Measurements from ENCODE around the gene MAP7D2.
A peak's percentile ranks its signal among the peaks of the same experiment; 100 is the strongest.
"Not testable (repeated sequence)": the region's sequence is repeated elsewhere in the genome, so short reads cannot be mapped to it uniquely, and the experiment has no call there.

MAP7D2 gene

DNA sequence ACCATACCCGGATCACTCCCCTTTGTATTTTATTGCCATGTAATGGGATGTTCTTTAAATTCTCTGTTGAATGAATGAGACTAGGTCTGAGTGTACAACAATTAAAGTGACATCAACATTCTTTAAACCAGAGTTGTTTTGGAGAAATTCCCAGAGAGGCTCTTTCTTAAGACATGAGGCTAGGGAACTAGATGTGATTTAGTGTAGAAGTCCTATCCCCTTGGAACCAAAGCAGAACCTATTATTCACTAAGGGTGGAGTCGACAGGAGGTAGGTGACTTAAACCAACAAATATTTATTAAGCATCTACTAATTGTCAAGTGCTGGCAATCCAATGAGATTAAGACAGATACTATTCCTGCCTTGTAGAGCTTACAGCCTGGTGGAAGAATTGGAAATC lies 23.3 kb upstream of the MAP7D2 start:
- Histone ChIP-seq H3K9me3 (ENCODE audit: control insufficient read depth, low read length) (no peaks in the 10 kb centered on the region), H3K4me1 (ENCODE audit: control insufficient read depth, insufficient read depth, low read length) (peaks cover 24% of the 10 kb centered on the region), H3K27me3 (replicated peaks; ENCODE audit: control insufficient read depth, insufficient read depth, low read length) (no peaks in the 10 kb centered on the region), H3K36me3 (ENCODE audit: control insufficient read depth, insufficient read depth, low read length, severe bottlenecking) (peaks cover 42% of the 10 kb centered on the region), H3K4me3 (ENCODE audit: low read length) (peak overlapping the region; percentile 90), H3K9ac (ENCODE audit: low read length) (peak overlapping the region; percentile 89)
- DNase-seq (ENCODE audit: low read depth) = peak; percentile 63

DNA sequence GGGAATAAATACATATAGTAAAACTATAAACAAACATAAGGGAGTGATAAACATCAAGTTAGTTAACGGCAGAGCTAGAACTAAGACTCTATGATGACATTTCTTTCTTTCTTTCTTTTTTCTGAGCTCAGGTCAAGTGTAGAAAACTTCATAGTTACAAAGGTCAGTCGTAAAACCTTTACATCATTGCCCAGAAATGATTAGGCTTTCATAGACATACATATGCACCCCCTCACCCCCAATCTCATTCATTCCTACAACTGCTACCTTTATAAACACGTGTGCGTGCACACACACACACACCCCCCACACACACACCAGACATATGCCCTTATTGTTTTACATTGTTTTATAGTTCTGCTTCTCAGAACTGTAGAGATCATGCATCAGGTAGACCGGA lies 19.2 kb upstream of the MAP7D2 start:
- DNase-seq (ENCODE audit: low read depth) = no peak
- H3K4me3 ChIP-seq (ENCODE audit: low read length) = no peak overlapping the region
- peaks cover 37% of the 10 kb centered on the region for H3K4me1 ChIP-seq (ENCODE audit: control insufficient read depth, insufficient read depth, low read length)
- peaks cover 79% of the 10 kb centered on the region for H3K36me3 ChIP-seq (ENCODE audit: control insufficient read depth, insufficient read depth, low read length, severe bottlenecking)
- no peaks in the 10 kb centered on the region for H3K27me3 ChIP-seq (replicated peaks; ENCODE audit: control insufficient read depth, insufficient read depth, low read length)
- H3K9ac ChIP-seq (ENCODE audit: low read length) = no peak overlapping the region
- H3K9me3 ChIP-seq (ENCODE audit: control insufficient read depth, low read length) = no peaks in the 10 kb centered on the region

DNA sequence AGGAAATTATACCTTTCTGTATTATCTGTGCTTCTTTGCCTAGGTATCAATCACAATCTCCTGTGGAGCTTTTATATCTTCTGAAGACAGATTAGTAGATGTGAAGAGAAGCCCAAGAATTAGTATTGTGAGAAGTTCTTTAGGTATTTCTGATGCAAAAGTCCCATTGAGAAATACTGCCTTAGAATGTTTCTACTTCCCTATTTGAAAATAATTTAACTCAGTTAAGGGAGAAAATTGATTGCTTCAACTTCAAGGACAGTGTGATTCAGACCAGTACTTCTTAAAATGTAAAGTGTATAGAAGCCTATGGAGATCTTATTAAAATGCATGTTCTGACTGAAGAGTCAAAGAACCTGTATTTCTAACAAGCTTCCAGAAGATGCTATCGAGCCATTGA lies 16.0 kb upstream of the MAP7D2 start:
- Histone ChIP-seq H3K36me3 (ENCODE audit: control insufficient read depth, insufficient read depth, low read length, severe bottlenecking) (peaks cover 91% of the 10 kb centered on the region), H3K4me3 (ENCODE audit: low read length) (no peak overlapping the region)
- DNase-seq (ENCODE audit: low read depth) = no peak

DNA sequence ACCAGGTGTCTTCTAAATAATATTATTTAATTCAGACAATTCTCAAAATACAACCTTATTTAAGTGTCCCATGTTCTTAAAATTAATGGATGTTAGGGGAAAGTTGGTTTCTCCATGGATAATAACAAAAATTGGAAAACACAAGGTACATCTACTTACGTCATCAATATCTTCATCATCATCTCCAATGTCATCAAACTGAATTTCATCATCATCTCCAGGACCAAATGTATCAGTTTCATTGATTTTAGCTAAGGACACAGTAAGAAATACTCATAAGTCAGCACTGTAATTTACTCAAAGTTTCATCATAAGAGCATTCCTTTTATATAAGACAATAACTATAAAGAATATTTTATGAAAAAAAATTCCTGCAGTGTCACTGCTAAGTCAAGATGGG lies 13.7 kb upstream of the MAP7D2 start:
- H3K9ac ChIP-seq (ENCODE audit: low read length) = no peak overlapping the region
- H3K4me1 ChIP-seq (ENCODE audit: control insufficient read depth, insufficient read depth, low read length) = peaks cover 30% of the 10 kb centered on the region
- no peaks in the 10 kb centered on the region for H3K27me3 ChIP-seq (replicated peaks; ENCODE audit: control insufficient read depth, insufficient read depth, low read length)
- peaks cover 70% of the 10 kb centered on the region for H3K36me3 ChIP-seq (ENCODE audit: control insufficient read depth, insufficient read depth, low read length, severe bottlenecking)
- peak; percentile 49 for DNase-seq (ENCODE audit: low read depth)
- H3K9me3 ChIP-seq (ENCODE audit: control insufficient read depth, low read length) = no peaks in the 10 kb centered on the region
- no peak overlapping the region for H3K4me3 ChIP-seq (ENCODE audit: low read length)

More for the DNA sequence above, 16.0 kb upstream of the MAP7D2 start:
- H3K4me1 ChIP-seq (ENCODE audit: control insufficient read depth, insufficient read depth, low read length) = peaks cover 30% of the 10 kb centered on the region
- H3K9me3 ChIP-seq (ENCODE audit: control insufficient read depth, low read length) = no peaks in the 10 kb centered on the region
- peak overlapping the region; percentile 39 for H3K9ac ChIP-seq (ENCODE audit: low read length)
- no peaks in the 10 kb centered on the region for H3K27me3 ChIP-seq (replicated peaks; ENCODE audit: control insufficient read depth, insufficient read depth, low read length)

DNA sequence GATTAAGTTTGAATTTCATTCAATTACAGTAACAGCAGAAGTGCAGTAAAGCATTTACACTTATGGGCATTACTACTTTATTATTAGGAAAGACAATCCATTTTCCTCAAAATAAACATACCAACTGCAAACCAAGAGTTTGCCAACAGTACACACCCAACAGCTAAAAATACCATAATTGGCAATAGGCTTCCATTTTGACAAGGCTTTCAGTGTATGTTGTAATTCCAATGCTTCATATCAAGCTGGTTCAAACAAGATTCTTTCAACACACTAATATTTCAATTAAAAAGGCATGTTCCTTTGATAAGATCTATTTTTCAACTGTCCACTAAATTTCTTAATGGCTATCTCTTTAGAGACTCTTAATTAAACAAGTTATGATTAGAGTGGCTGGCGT lies 12.8 kb upstream of the MAP7D2 start:
- H3K27me3 ChIP-seq (replicated peaks; ENCODE audit: control insufficient read depth, insufficient read depth, low read length) = no peaks in the 10 kb centered on the region
- H3K4me1 ChIP-seq (ENCODE audit: control insufficient read depth, insufficient read depth, low read length) = peaks cover 30% of the 10 kb centered on the region
- H3K9ac ChIP-seq (ENCODE audit: low read length) = no peak overlapping the region
- peaks cover 70% of the 10 kb centered on the region for H3K36me3 ChIP-seq (ENCODE audit: control insufficient read depth, insufficient read depth, low read length, severe bottlenecking)
- no peak for DNase-seq (ENCODE audit: low read depth)
- no peaks in the 10 kb centered on the region for H3K9me3 ChIP-seq (ENCODE audit: control insufficient read depth, low read length)
- no peak overlapping the region for H3K4me3 ChIP-seq (ENCODE audit: low read length)

DNA sequence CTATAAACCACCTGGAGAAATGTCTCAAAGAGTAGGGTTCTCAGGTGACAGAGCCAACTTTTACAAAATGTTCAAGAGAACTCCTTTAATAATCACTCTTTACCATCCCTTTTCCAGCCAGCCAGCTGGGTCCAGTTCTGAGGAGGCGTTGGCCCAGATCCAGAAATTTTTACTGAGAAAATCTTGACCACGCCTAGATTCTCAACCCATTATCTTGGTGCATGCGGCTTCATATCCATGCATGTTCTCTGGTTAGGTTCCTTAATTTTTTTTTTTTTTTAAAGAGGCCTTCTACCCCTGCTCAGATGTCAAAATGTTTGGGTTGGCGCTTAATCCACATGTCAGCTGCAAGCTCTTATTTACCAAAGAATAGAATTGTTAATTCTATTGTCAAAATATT lies 12.0 kb upstream of the MAP7D2 start:
- no peak for DNase-seq (ENCODE audit: low read depth)
- Histone ChIP-seq H3K36me3 (ENCODE audit: control insufficient read depth, insufficient read depth, low read length, severe bottlenecking) (peaks cover 73% of the 10 kb centered on the region), H3K9ac (ENCODE audit: low read length) (no peak overlapping the region), H3K9me3 (ENCODE audit: control insufficient read depth, low read length) (no peaks in the 10 kb centered on the region), H3K27me3 (replicated peaks; ENCODE audit: control insufficient read depth, insufficient read depth, low read length) (no peaks in the 10 kb centered on the region), H3K4me1 (ENCODE audit: control insufficient read depth, insufficient read depth, low read length) (peaks cover 29% of the 10 kb centered on the region), H3K4me3 (ENCODE audit: low read length) (no peak overlapping the region)

DNA sequence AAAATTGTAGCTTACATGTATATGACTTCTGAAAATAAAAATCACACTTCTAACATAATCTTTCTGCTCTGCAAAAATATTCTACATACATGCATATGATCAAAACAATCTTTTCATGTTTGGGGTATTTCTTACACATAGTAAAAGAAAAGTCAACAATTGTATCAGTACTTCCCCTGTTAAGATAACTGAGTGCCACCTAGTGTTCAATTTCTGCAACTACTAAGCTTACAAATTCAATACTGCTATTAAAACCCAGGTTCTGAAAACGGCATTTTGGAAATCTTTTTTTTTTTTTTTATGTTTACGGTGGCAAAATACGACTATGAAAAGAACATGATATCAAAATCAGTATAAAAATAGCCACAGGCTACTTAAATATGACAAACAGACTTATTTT lies 10.7 kb upstream of the MAP7D2 start:
- Histone ChIP-seq H3K4me1 (ENCODE audit: control insufficient read depth, insufficient read depth, low read length) (peaks cover 16% of the 10 kb centered on the region), H3K36me3 (ENCODE audit: control insufficient read depth, insufficient read depth, low read length, severe bottlenecking) (peaks cover 62% of the 10 kb centered on the region)
- not testable (repeated sequence) for H3K9ac ChIP-seq (ENCODE audit: low read length); H3K9me3 ChIP-seq (ENCODE audit: control insufficient read depth, low read length); DNase-seq (ENCODE audit: low read depth); H3K27me3 ChIP-seq (replicated peaks; ENCODE audit: control insufficient read depth, insufficient read depth, low read length); H3K4me3 ChIP-seq (ENCODE audit: low read length)

DNA sequence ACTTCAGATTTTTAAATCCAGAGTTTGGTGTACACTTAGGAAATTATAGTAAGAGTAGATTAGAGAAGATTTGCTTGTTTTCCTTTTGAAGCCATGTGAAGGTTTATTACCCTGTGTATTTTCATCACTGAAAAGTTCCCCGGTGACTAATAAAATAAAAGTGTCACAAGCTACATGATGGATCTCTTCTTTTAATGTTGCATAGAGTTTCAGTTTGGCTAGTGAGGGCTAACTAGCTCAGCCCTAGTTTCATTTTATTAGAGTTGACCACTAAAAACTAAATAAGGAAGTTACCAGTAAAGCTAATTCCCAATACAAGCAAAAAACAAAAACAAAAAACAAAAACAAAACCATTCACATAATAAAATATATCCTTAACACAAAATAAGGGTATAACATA lies 10.1 kb upstream of the MAP7D2 start:
- H3K4me3 ChIP-seq (ENCODE audit: low read length); H3K9ac ChIP-seq (ENCODE audit: low read length); H3K27me3 ChIP-seq (replicated peaks; ENCODE audit: control insufficient read depth, insufficient read depth, low read length); H3K9me3 ChIP-seq (ENCODE audit: control insufficient read depth, low read length); DNase-seq (ENCODE audit: low read depth): not testable (repeated sequence)
- peaks cover 56% of the 10 kb centered on the region for H3K36me3 ChIP-seq (ENCODE audit: control insufficient read depth, insufficient read depth, low read length, severe bottlenecking)
- peaks cover 16% of the 10 kb centered on the region for H3K4me1 ChIP-seq (ENCODE audit: control insufficient read depth, insufficient read depth, low read length)

DNA sequence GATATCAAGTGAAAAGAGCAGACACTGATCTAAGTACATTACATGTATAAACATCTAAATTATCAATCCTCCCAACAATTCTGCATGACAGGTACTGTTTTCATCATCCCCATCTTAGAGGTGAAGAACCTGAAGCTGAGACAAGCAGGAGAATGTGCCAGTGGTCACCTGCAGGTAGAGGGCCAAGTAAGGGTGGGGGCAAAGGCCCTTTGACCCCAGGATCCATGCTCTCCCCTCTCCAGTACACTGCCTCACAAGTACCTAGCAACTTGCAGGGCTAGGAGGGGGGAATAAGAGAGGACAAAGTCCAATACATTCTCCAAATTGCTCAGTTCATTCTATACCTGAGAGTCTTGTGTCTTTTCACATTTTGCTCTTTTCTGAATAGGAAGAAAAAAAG lies 8.3 kb upstream of the MAP7D2 start:
- peaks cover 38% of the 10 kb centered on the region for H3K36me3 ChIP-seq (ENCODE audit: control insufficient read depth, insufficient read depth, low read length, severe bottlenecking)
- H3K27me3 ChIP-seq (replicated peaks; ENCODE audit: control insufficient read depth, insufficient read depth, low read length) = no peaks in the 10 kb centered on the region
- H3K9me3 ChIP-seq (ENCODE audit: control insufficient read depth, low read length) = no peaks in the 10 kb centered on the region
- peaks cover 11% of the 10 kb centered on the region for H3K4me1 ChIP-seq (ENCODE audit: control insufficient read depth, insufficient read depth, low read length)
- DNase-seq (ENCODE audit: low read depth) = no peak
- no peak overlapping the region for H3K4me3 ChIP-seq (ENCODE audit: low read length)
- no peak overlapping the region for H3K9ac ChIP-seq (ENCODE audit: low read length)

DNA sequence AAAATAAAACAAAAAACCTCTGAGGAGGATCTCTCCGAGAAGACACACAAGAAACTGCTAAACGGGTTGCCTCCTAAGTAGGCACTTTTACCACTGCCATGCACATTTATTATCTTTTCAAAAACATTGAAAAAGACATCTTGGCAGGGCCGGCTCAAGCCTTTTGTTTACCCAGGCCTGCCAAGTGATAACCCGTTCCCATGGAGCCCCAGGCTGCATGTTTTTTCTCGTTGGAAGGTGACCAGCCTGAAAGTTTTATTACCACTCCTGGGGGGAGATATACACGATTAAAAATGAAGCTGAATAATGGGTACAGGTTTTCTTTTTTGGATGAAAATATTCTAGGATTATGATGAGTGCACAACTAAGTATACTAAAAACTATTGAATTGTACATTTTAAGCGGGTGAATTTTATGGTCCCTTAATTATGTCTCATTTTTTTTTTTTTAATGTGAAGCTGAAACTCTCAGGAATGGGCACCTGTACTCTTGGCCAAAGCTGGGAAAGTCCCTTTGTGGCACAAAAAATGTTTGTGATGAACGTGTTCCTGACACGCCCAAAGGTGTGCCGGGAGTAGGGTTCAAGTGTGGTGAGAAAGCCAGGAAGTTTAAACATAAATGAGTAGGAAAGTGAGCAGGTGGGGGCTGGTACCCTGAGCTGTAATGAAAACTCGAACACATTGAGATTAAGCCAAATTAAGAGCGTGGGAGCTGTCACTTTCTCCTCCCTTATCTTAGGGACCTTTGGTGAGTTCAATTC lies 1.5 kb upstream of the MAP7D2 start:
- Histone ChIP-seq H3K27me3 (replicated peaks; ENCODE audit: control insufficient read depth, insufficient read depth, low read length) (peaks cover 24% of the 10 kb centered on the region), H3K4me3 (ENCODE audit: low read length) (no peak overlapping the region), H3K4me1 (ENCODE audit: control insufficient read depth, insufficient read depth, low read length) (no peaks in the 10 kb centered on the region), H3K9me3 (ENCODE audit: control insufficient read depth, low read length) (peaks cover 8% of the 10 kb centered on the region), H3K9ac (ENCODE audit: low read length) (no peak overlapping the region), H3K36me3 (ENCODE audit: control insufficient read depth, insufficient read depth, low read length, severe bottlenecking) (no peaks in the 10 kb centered on the region)
- DNase-seq (ENCODE audit: low read depth) = no peak

DNA sequence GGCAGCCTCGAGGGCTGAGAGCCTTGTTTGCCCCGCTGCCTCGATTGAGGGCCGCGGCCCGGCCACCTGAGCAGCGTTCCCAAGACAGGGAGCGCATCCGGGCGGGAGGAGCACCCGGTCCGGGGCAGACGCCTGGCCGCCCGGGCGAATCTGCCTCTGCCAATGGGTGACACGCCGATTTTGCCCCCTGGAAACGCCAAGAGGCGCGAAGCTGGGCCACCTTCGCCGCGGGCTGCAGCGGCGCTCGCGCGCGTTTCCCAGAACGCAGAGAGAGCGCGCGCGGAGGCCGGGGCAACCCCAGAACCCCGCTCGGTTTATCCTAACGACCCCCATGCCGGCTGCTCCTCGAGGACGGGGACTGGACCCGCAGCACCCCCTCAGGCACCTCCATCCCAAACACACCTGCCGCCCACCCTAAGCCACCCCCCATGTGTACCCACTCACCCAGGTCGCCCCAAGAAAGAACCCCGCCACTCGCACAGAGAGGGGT lies 575 bp downstream of the MAP7D2 start:
- Histone ChIP-seq H3K4me1 (ENCODE audit: control insufficient read depth, insufficient read depth, low read length) (no peaks in the 10 kb centered on the region), H3K9me3 (ENCODE audit: control insufficient read depth, low read length) (peaks cover 8% of the 10 kb centered on the region), H3K4me3 (ENCODE audit: low read length) (peak overlapping the region; percentile 60), H3K36me3 (ENCODE audit: control insufficient read depth, insufficient read depth, low read length, severe bottlenecking) (no peaks in the 10 kb centered on the region), H3K9ac (ENCODE audit: low read length) (no peak overlapping the region), H3K27me3 (replicated peaks; ENCODE audit: control insufficient read depth, insufficient read depth, low read length) (peaks cover 24% of the 10 kb centered on the region)
- no peak for DNase-seq (ENCODE audit: low read depth)

Data from adipocyte (in vitro differentiated cells).